ENCODE results near the gene NPHP4.

GRCh38 chr1:5970610-5971273 lies 21.5 kb downstream of the NPHP4 start:
- TF ChIP-seq CTCF (IDR thresholded peaks at IDR 0.05; ENCODE audit: low read depth, low read length, missing input control) (no peak), EGR1 (IDR thresholded peaks at IDR 0.05; ENCODE audit: low read depth in 2 of 2) (no peak), GABPA (IDR thresholded peaks at IDR 0.05 in 1 of 2, conservative IDR thresholded peaks at IDR 0.05 in 1 of 2) (no peak), YY1 (IDR thresholded peaks at IDR 0.05) (no peak), JUND (IDR thresholded peaks at IDR 0.05) (no peak), TAF1 (conservative IDR thresholded peaks at IDR 0.05) (no peak)

Data from liver (tissue), 3 donors.